ENCODE data around the gene AGMO. TPM values are rescaled to one million over a fixed set of nuclear protein-coding genes. Genes with fewer than 3 reads are reported as not detected.

AGMO gene
- total and polyA plus RNA-seq, 2 of the 8 experiments (the other 6 are each of a cell fraction or from before 2014, with no cell fraction given): 0.22 to 0.45 TPM

- no peak overlapping the region for H4K91ac ChIP-seq (replicated peaks; ENCODE audit: insufficient read length, low read length)
- no peak for DNase-seq (ENCODE audit: low read depth in 1 of 2, low spot score in 2 of 2)
- H3K4ac ChIP-seq (replicated peaks; ENCODE audit: insufficient read length, low read depth, low read length): no peak overlapping the region
- no peaks in the 10 kb centered on the region for H3K36me3 ChIP-seq (ENCODE audit: control insufficient read depth in 2 of 4, insufficient read depth in 4 of 4, low read length in 3 of 4)
- H2BK15ac ChIP-seq (ENCODE audit: low read length): no peak overlapping the region
- CTCF ChIA-PET (ENCODE audit: partially characterized antibody): interaction anchor here (0.6 to 0.9 kb wide), 2 partner anchors 426 to 626 kb away, joined by 3 read pairs; no protein-coding TSS in a partner anchor
- H4K20me1 ChIP-seq (replicated peaks in 1 of 2; ENCODE audit: control insufficient read depth in 1 of 2, insufficient read depth in 2 of 2, low read length in 2 of 2): no peaks in the 10 kb centered on the region
- no peak overlapping the region for H3K4me3 ChIP-seq (ENCODE audit: extremely low read depth in 1 of 4, insufficient read depth in 2 of 4, low read depth in 3 of 4, low read length in 4 of 4)
- H3K4me1 ChIP-seq (replicated peaks in 1 of 4; ENCODE audit: control insufficient read depth in 3 of 4, insufficient read depth in 4 of 4, low read length in 3 of 4): no peaks in the 10 kb centered on the region
- no peak overlapping the region for H3K14ac ChIP-seq (ENCODE audit: insufficient read length)
- no peak overlapping the region for H2AK5ac ChIP-seq (ENCODE audit: low read depth, low read length)
- H4K8ac ChIP-seq (ENCODE audit: extremely low read depth, insufficient read depth, low read length): no peak overlapping the region
- no peak overlapping the region for H2AFZ ChIP-seq (ENCODE audit: low read length)
- H3K56ac ChIP-seq (replicated peaks; ENCODE audit: insufficient read length, low read depth, low read length): no peak overlapping the region
- no peaks in the 10 kb centered on the region for H3K27me3 ChIP-seq (replicated peaks in 1 of 4; ENCODE audit: control insufficient read depth in 3 of 4, extremely low read depth in 1 of 4, insufficient read depth in 3 of 4, low read length in 3 of 4)
- no peak overlapping the region for H2BK12ac ChIP-seq (ENCODE audit: low read depth, low read length)
- no peak overlapping the region for H2BK120ac ChIP-seq (replicated peaks; ENCODE audit: low read depth, low read length)
- WGBS, 2 experiments (ENCODE audit: extremely low coverage in 1 of 2, insufficient coverage in 1 of 2, insufficient read length in 1 of 2, insufficient replicate concordance in 2 of 2, low coverage in 1 of 2, low lambda C conversion rate in 2 of 2, missing lambda C conversion rate in 1 of 2): 90% methylated on average over 3 of the region's 3 CpGs; no CpG with 5 or more reads in 1 of the 2 experiments
- POLR2A ChIA-PET (ENCODE audit: partially characterized antibody): no interaction called here
- no peaks in the 10 kb centered on the region for H3K23me2 ChIP-seq (ENCODE audit: low read depth, low read length)
- no peak overlapping the region for H3K23ac ChIP-seq (ENCODE audit: insufficient read length)
- H4K5ac ChIP-seq (ENCODE audit: insufficient read length, low read depth, low read length): no peak overlapping the region
- H3K18ac ChIP-seq (ENCODE audit: extremely low read depth, low read length): no peak overlapping the region
- no peak overlapping the region for H2BK20ac ChIP-seq (ENCODE audit: low read length)
- H3K79me2 ChIP-seq (ENCODE audit: control insufficient read depth in 1 of 2, insufficient read depth in 2 of 2, low read length in 2 of 2): no peaks in the 10 kb centered on the region
- no peaks in the 10 kb centered on the region for H3K9me3 ChIP-seq (ENCODE audit: insufficient read depth in 2 of 2, low read depth in 1 of 2, low read length in 1 of 2)
- no peak for FAIRE-seq
- H3K27ac ChIP-seq (ENCODE audit: low read depth, low read length): no peak overlapping the region
- H3K9ac ChIP-seq (replicated peaks in 1 of 4; ENCODE audit: extremely low read depth in 1 of 4, low read depth in 3 of 4, low read length in 3 of 4): no peak overlapping the region
- no peaks in the 10 kb centered on the region for H3K79me1 ChIP-seq (ENCODE audit: low read depth, low read length)
- H2BK5ac ChIP-seq (ENCODE audit: low read depth, low read length): no peak overlapping the region
- no peak overlapping the region for H3K4me2 ChIP-seq (ENCODE audit: insufficient read depth in 1 of 2, low read depth in 2 of 2, low read length in 2 of 2)
- TF ChIP-seq BACH1 (IDR thresholded peaks at IDR 0.05; ENCODE audit: low read length) (no peak), ZNF274 (IDR thresholded peaks at IDR 0.05; ENCODE audit: borderline replicate concordance, extremely low read depth, low read length) (no peak), KDM1A (IDR thresholded peaks at IDR 0.05; ENCODE audit: borderline replicate concordance, low read length) (no peak), SP1 (IDR thresholded peaks at IDR 0.05; ENCODE audit: low read depth, low read length) (no peak), BCL11A (IDR thresholded peaks at IDR 0.05; ENCODE audit: low read depth in 2 of 2, low read length in 2 of 2) (no peak), CHD2 (IDR thresholded peaks at IDR 0.05; ENCODE audit: low read length) (no peak), ATF2 (IDR thresholded peaks at IDR 0.05; ENCODE audit: low read length) (no peak)
Observed at GRCh38 chr7:15457990-15458955, 103.5 kb downstream of the AGMO start.
